HepG2 (cell line): ENCODE data around the gene PEA15. TPM values are rescaled to one million over a fixed set of nuclear protein-coding genes. Genes with fewer than 3 reads are reported as not detected.

Experiments
- ATAC-seq: fragments of 200-7000 bp; cut with Tn5 transposase; 3 replicates; pipeline ENCODE4 v1.9.1; 2020; ENCODE audit warnings: mild to moderate bottlenecking, moderate library complexity
- BruUV-seq: library from RNA; stranded (reverse); fragments of 400-500 nt; replicated peaks from 2 replicates; lab custom pipeline; 2021; lab: Mats Ljungman, UMichigan
- CTCF ChIA-PET: fragments of 300-600 bp; formaldehyde crosslinking; extraction: SDS; loops from one replicate; lab custom pipeline; 2021; ENCODE audit warnings: low total read pairs, inconsistent platforms, low intra/inter-chr PET ratio; lab: Yijun Ruan, JAX
- POLR2A ChIA-PET: fragments of 350-600 bp; sonication (Branson Sonifier 250); formaldehyde crosslinking; loops from one replicate; lab custom pipeline; 2020; ENCODE audit warnings: antibody characterized with exemption, inconsistent platforms; lab: Yijun Ruan, JAX
- DNase-seq: peaks from one replicate; pipeline ENCODE4 v3.0.0-alpha.2; 2015; ENCODE audit warnings: low spot score
- FAIRE-seq: peaks from 3 replicates; lab custom pipeline; 2011; peaks lifted over from hg19 to GRCh38; lab: Jason Lieb, UNC
- H2AFZ ChIP-seq: one replicate; pipeline ENCODE4 v1.6.1; 2011; ENCODE audit warnings: low read length, inconsistent platforms
- H3K27ac ChIP-seq: fragments of 300-600 bp; 3 replicates; pipeline ENCODE4 v1.8.0; 2011; ENCODE audit warnings: mixed run types, mild to moderate bottlenecking, mixed read lengths, low read length, inconsistent platforms; ENCODE audit not compliant: insufficient read depth; ENCODE audit errors: extremely low read length
- H3K27me3 ChIP-seq, 2 experiments: fragments of 200-600 bp in 1 of 2; 2 replicates in 1 of 2; 3 replicates in 1 of 2; pipeline versions ENCODE4 v1.6.0 to v1.8.0; 2011; ENCODE audit warnings: low read length in 2 of 2, mild to moderate bottlenecking in 2 of 2, moderate library complexity in 2 of 2, inconsistent platforms in 1 of 2; ENCODE audit not compliant: insufficient read depth in 2 of 2, control insufficient read depth in 1 of 2
- H3K36me3 ChIP-seq, 2 experiments: fragments of 200-600 bp in 1 of 2; replicated peaks in 1 of 2; 2 replicates in 1 of 2; 3 replicates in 1 of 2; pipeline versions ENCODE4 v1.5.1 to v1.8.0; 2011; ENCODE audit warnings: low read length in 2 of 2, inconsistent platforms in 1 of 2; ENCODE audit not compliant: insufficient read depth in 2 of 2, control insufficient read depth in 1 of 2
- H3K4me1 ChIP-seq: 2 replicates; pipeline ENCODE4 v1.5.1; 2012; ENCODE audit warnings: low read length, inconsistent platforms; ENCODE audit not compliant: insufficient read depth
- H3K4me2 ChIP-seq: 2 replicates; pipeline ENCODE4 v1.6.0; 2011; ENCODE audit warnings: low read depth, low read length, inconsistent platforms
- H3K4me3 ChIP-seq, 3 experiments: fragments of 200-600 bp in 1 of 3; sonication (generic), shearing (Covaris generic) in 1 of 3; replicated peaks in 1 of 3; 2 replicates each; pipeline ENCODE4 v1.5.1; 2011 to 2016; ENCODE audit warnings: low read length in 3 of 3, inconsistent platforms in 2 of 3, low read depth in 2 of 3, mild to moderate bottlenecking in 2 of 3, control low read depth in 1 of 3, mixed read lengths in 1 of 3; ENCODE audit not compliant: insufficient read depth in 1 of 3
- H3K79me2 ChIP-seq: one replicate; pipeline ENCODE4 v1.6.1; 2011; ENCODE audit warnings: low read length, inconsistent platforms; ENCODE audit not compliant: insufficient read depth
- H3K9ac ChIP-seq: 2 replicates; pipeline ENCODE4 v1.6.0; 2011; ENCODE audit warnings: mild to moderate bottlenecking, low read depth, low read length, inconsistent platforms; ENCODE audit not compliant: insufficient read depth
- H3K9me3 ChIP-seq: 2 replicates; pipeline ENCODE4 v1.5.1; 2012; ENCODE audit warnings: mild to moderate bottlenecking, low read length
- H4K20me1 ChIP-seq: 2 replicates; pipeline ENCODE4 v1.6.0; 2011; ENCODE audit warnings: inconsistent platforms, mild to moderate bottlenecking, low read length, moderate library complexity; ENCODE audit not compliant: insufficient read depth
- FOSL2 ChIP-seq: sonication (generic); formaldehyde crosslinking; IDR thresholded peaks from 2 replicates; pipeline ENCODE4 v1.4.0; 2020; ENCODE audit warnings: missing genetic modification reagents
- GATA4 ChIP-seq: sonication (generic); IDR thresholded peaks from 2 replicates; pipeline ENCODE4 v1.6.1; 2016; ENCODE audit warnings: antibody characterized with exemption, low read depth, borderline replicate concordance
- GTF2F1 ChIP-seq: fragments of 150-350 bp; IDR thresholded peaks from 2 replicates; pipeline ENCODE4 v1.6.1; 2014; ENCODE audit warnings: low read length
- GTF3A ChIP-seq: sonication (generic); formaldehyde crosslinking; conservative IDR thresholded peaks from 2 replicates; pipeline ENCODE4 v1.4.0; 2020; ENCODE audit warnings: mild to moderate bottlenecking, missing genetic modification reagents
- MTF2 ChIP-seq: sonication (generic); formaldehyde crosslinking; IDR thresholded peaks from 2 replicates; pipeline ENCODE4 v1.5.0; 2020; ENCODE audit warnings: missing genetic modification reagents, borderline replicate concordance
- PAXIP1 ChIP-seq: sonication (generic); formaldehyde crosslinking; conservative IDR thresholded peaks from 2 replicates; pipeline ENCODE4 v1.4.0; 2020; ENCODE audit warnings: mild to moderate bottlenecking, missing genetic modification reagents, moderate library complexity
- SMAD1 ChIP-seq: sonication (generic); formaldehyde crosslinking; IDR thresholded peaks from 2 replicates; pipeline ENCODE4 v1.4.0; 2020; ENCODE audit warnings: missing genetic modification reagents, low read depth, mild to moderate bottlenecking, borderline replicate concordance
- SP1 ChIP-seq, 2 experiments: fragments of 450-650 bp in 1 of 2; sonication (generic) in 1 of 2; formaldehyde crosslinking in 1 of 2; IDR thresholded peaks; 2 replicates each; pipeline versions ENCODE4 v1.4.0 to v1.6.1; 2016 to 2020; ENCODE audit warnings: missing genetic modification reagents in 1 of 2
- ZC3H13 ChIP-seq: sonication (generic); formaldehyde crosslinking; IDR thresholded peaks from 2 replicates; pipeline ENCODE4 v1.8.1; 2023; ENCODE audit warnings: mild to moderate bottlenecking, missing genetic modification reagents, moderate library complexity
- ZIK1 ChIP-seq: sonication (generic); formaldehyde crosslinking; IDR thresholded peaks from 2 replicates; pipeline ENCODE4 v1.5.0; 2020; ENCODE audit warnings: mild to moderate bottlenecking, low read depth, missing genetic modification reagents, borderline replicate concordance
- ZNF329 ChIP-seq: sonication (generic); formaldehyde crosslinking; IDR thresholded peaks from 2 replicates; pipeline ENCODE4 v1.9.0; 2021; ENCODE audit warnings: low read depth, mild to moderate bottlenecking, missing genetic modification reagents
- ZNF562 ChIP-seq: sonication (generic); formaldehyde crosslinking; IDR thresholded peaks from 2 replicates; pipeline ENCODE4 v1.8.0; 2022; ENCODE audit warnings: missing genetic modification reagents, borderline replicate concordance
- ZNF567 ChIP-seq: sonication (generic); formaldehyde crosslinking; IDR thresholded peaks from 2 replicates; pipeline ENCODE4 v1.8.1; 2023; ENCODE audit warnings: mild to moderate bottlenecking, missing genetic modification reagents, borderline replicate concordance
- ZNF569 ChIP-seq: sonication (generic); formaldehyde crosslinking; IDR thresholded peaks from 2 replicates; pipeline ENCODE4 v1.5.0; 2020; ENCODE audit warnings: mild to moderate bottlenecking, missing genetic modification reagents, moderate library complexity, borderline replicate concordance
- ZNF598 ChIP-seq: sonication (generic); formaldehyde crosslinking; IDR thresholded peaks from 2 replicates; pipeline ENCODE4 v1.5.1; 2020; ENCODE audit warnings: mild to moderate bottlenecking, missing genetic modification reagents, borderline replicate concordance
- ZNF710 ChIP-seq: sonication (generic); formaldehyde crosslinking; IDR thresholded peaks from 2 replicates; pipeline ENCODE4 v1.5.0; 2020; ENCODE audit warnings: mild to moderate bottlenecking, missing genetic modification reagents, borderline replicate concordance
- ZNF724P ChIP-seq: sonication (generic); formaldehyde crosslinking; IDR thresholded peaks from 2 replicates; pipeline ENCODE4 v1.8.0; 2022; ENCODE audit warnings: missing genetic modification reagents, borderline replicate concordance
- WGBS: methylation state at CpG from one replicate; pipeline ENCODE4 v1.1.6; 2017; ENCODE audit warnings: low lambda C conversion rate; 5-methylcytosine and 5-hydroxymethylcytosine counted together
- in situ Hi-C: cut with HindIII; loops from 2 replicates; pipeline ENCODE4 v1.10.0; 2017; ENCODE audit warnings: low pct_unique_long_range_greater_than_20kb; ENCODE audit not compliant: extremely low pct_ligation_motif_present
- intact Hi-C: fragments of 100-400 bp; cut with micrococcal nuclease; formaldehyde crosslinking; loops from one replicate; pipeline ENCODE4 v1.10.0; 2022; ENCODE audit not compliant: unreplicated experiment
- polyA plus RNA-seq, 8 experiments: library from polyadenylated mRNA; depleted of rRNA in 3 of 8; stranded (reverse) in 7 of 8; unstranded in 1 of 8; fragments of >200 nt; fragmentation: Illumina TruSeq in 4 of 8; extraction: Trizol in 4 of 8; gene quantifications; 2 replicates each; pipeline versions ENCODE4 v1.2.1 to v1.2.3, GENCODE V29; 2011 to 2016; ENCODE audit warnings: low read depth in 4 of 8, missing spikeins in 1 of 8, mixed read lengths in 1 of 8; ENCODE audit not compliant: insufficient read depth in 1 of 8
- total RNA-seq, 5 experiments: library from RNA; depleted of rRNA; stranded (reverse); fragments of >200 nt; fragmentation: Illumina TruSeq; extraction: Trizol; gene quantifications; 2 replicates each; pipeline ENCODE4 v1.2.3, GENCODE V29; 2016; ENCODE audit warnings: low read depth in 1 of 5
- TF ChIP-seq, protein P1 (sequence below): sonication (generic); formaldehyde crosslinking; conservative IDR thresholded peaks from 2 replicates; pipeline ENCODE4 v1.4.0; 2020; ENCODE audit warnings: missing genetic modification reagents

Gene PEA15
- total and polyA plus RNA-seq, 2 of the 13 experiments (the other 11 are each of a cell fraction or from before 2014, with no cell fraction given) = 12.1 to 35.2 TPM

- no peak for TF ChIP-seq ZNF710 (CRISPR knock-in tag)
- TF ChIP-seq FOSL2 = no peak
- TF ChIP-seq ZNF562 (CRISPR knock-in tag) = no peak
- TF ChIP-seq, protein P1, sequence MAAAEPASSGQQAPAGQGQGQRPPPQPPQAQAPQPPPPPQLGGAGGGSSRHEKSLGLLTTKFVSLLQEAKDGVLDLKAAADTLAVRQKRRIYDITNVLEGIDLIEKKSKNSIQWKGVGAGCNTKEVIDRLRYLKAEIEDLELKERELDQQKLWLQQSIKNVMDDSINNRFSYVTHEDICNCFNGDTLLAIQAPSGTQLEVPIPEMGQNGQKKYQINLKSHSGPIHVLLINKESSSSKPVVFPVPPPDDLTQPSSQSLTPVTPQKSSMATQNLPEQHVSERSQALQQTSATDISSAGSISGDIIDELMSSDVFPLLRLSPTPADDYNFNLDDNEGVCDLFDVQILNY (CRISPR knock-in tag) = no peak
Observed at GRCh38 chr1:160221089-160221488, 15.9 kb downstream of the PEA15 start (continued).

DNA sequence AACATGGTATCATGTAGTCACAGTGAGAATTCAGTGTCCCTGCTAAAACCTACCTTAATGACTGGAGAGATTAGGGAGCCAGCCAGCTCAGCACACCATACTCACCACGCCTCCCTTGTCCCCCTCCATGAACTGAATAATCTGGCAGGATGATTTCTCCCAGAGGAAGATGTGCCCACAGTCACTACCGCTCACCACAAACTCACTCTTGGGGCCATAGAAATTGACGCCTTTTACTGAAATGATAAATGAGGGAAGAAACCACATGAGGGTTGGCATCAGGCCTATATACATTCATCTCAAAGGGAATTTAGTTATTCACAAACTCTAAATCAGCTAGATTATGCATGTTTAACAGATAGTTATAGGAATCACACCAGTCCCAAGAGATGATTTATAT lies 17.4 kb downstream of the PEA15 start:
- no peak overlapping the region for H3K27ac ChIP-seq
- no peak overlapping the region for H3K9ac ChIP-seq
- no peak overlapping the region for H3K4me2 ChIP-seq
- no peak overlapping the region for H3K4me3 ChIP-seq
- no peaks in the 10 kb centered on the region for H3K9me3 ChIP-seq
- peaks cover 9% of the 10 kb centered on the region for H3K4me1 ChIP-seq
- intact Hi-C loops = no loop called here
- no peak for DNase-seq
- H4K20me1 ChIP-seq = no peaks in the 10 kb centered on the region; the same call in 1 of the 2 replicates
- in situ Hi-C loops = no loop called here
- H3K36me3 ChIP-seq = peaks cover 53 to 83% of the 10 kb centered on the region in 2 experiments
- ChIA-PET CTCF (no interaction called here), POLR2A (no interaction called here)
- no peak for FAIRE-seq
- no peaks in the 10 kb centered on the region for H3K79me2 ChIP-seq
- H2AFZ ChIP-seq = no peak overlapping the region
- WGBS = 100% methylated on average over 3 of the region's 3 CpGs
- BruUV-seq = no TSS peak
- H3K27me3 ChIP-seq = no peaks in the 10 kb centered on the region
- ATAC-seq = no peak
- TF ChIP-seq SP1 (IDR thresholded peaks at IDR 0.05) (no peak), SP1 (CRISPR knock-in tag; IDR thresholded peaks at IDR 0.05) (no peak), MTF2 (CRISPR knock-in tag) (no peak), GTF3A (no peak), SMAD1 (CRISPR knock-in tag) (no peak), ZNF329 (CRISPR knock-in tag) (no peak), GTF2F1 (no peak), ZNF569 (CRISPR knock-in tag) (no peak), GATA4 (no peak), ZIK1 (CRISPR knock-in tag) (no peak), ZC3H13 (CRISPR knock-in tag) (no peak), ZNF567 (CRISPR knock-in tag) (no peak), ZNF598 (no peak), PAXIP1 (CRISPR knock-in tag) (no peak), ZNF724P (no peak), FOSL2 (no peak)
